Fibroblast of pulmonary artery (primary cell): Measurements from ENCODE around the gene HELZ2.
"Not testable (repeated sequence)": the region's sequence is repeated elsewhere in the genome, so short reads cannot be mapped to it uniquely, and the experiment has no call there.

ENCODE experiments used
- DNase-seq: peaks from one replicate; pipeline ENCODE4 v3.0.0-alpha.2; 2010; ENCODE audit warnings: low read depth
- H3K4me3 ChIP-seq: replicated peaks from 2 replicates; pipeline ENCODE4 v1.5.1; 2011; ENCODE audit warnings: low read depth, mild to moderate bottlenecking, control low read depth, low read length, moderate library complexity
- TF ChIP-seq, protein P1 (sequence below): IDR thresholded peaks from 2 replicates; pipeline ENCODE4 v1.5.1; 2011; ENCODE audit warnings: mild to moderate bottlenecking, control low read depth, low read length, inconsistent platforms; ENCODE audit errors: missing control alignments

Gene HELZ2

GRCh38 chr20:63560856-63561609, 13.0 kb downstream of the HELZ2 start:
- no peak overlapping the region for H3K4me3 ChIP-seq
- TF ChIP-seq, protein P1, sequence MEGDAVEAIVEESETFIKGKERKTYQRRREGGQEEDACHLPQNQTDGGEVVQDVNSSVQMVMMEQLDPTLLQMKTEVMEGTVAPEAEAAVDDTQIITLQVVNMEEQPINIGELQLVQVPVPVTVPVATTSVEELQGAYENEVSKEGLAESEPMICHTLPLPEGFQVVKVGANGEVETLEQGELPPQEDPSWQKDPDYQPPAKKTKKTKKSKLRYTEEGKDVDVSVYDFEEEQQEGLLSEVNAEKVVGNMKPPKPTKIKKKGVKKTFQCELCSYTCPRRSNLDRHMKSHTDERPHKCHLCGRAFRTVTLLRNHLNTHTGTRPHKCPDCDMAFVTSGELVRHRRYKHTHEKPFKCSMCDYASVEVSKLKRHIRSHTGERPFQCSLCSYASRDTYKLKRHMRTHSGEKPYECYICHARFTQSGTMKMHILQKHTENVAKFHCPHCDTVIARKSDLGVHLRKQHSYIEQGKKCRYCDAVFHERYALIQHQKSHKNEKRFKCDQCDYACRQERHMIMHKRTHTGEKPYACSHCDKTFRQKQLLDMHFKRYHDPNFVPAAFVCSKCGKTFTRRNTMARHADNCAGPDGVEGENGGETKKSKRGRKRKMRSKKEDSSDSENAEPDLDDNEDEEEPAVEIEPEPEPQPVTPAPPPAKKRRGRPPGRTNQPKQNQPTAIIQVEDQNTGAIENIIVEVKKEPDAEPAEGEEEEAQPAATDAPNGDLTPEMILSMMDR = no peak
- no peak for DNase-seq

DNA sequence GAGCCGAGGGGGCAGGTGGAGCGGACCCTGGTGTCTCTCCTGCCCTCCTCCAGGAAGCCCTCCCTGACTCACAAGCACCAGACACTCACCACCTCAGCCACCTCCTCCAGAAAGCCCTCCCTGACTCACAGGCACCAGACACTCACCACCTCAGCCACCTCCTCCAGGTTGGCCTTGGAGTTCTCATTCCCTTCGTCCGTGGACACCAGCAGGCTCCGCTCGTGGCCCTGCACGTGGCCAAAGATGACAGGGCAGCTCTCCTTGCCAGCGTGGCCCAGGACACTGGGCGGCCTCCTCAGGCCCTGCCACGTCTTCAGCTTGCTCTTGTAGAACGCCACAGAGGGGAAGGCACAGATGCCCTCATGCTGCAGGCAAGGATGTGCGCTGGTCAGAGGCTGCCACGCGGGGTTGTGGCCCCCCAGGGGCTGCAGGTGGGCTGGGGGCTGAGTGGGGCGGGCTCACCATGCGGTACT, 13.7 kb downstream of the HELZ2 start:
- no peak for DNase-seq
- H3K4me3 ChIP-seq = no peak overlapping the region
- TF ChIP-seq, protein P1 = no peak

DNA sequence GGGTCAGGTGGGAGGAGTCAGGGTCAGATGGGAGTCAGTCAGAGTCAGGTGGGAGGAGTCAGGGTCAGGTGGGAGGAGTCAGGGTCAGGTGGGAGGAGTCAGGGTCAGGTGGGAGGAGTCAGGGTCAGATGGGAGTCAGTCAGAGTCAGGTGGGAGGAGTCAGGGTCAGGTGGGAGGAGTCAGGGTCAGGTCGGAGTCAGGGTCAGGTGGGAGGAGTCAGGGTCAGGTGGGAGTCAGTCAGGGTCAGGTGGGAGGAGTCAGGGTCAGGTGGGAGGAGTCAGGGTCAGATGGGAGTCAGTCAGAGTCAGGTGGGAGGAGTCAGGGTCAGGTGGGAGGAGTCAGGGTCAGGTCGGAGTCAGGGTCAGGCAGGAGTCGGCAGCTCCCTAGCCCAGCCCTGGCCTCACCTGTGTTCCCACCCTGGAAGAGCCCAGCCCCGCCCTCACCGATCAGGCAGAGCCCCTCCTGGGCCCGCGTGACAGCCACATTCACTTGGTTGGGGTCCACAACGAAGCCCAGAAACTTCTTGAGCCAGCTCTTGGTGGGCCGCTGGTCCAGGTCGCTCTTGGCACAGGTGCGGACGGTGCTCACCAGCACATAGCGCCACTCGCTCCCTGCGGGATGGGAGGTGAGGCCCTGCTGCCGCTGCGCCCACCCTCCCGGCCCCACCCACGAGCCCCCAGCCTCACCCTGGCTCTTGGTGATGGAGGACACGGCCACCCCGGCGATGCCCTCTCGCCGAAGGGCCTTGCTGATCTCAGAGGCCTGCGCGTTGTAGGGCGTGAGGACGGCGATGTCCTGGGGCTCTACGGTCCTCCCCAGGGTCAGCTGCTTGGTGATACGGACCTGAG, 14.3 kb downstream of the HELZ2 start:
- not testable (repeated sequence) for DNase-seq, H3K4me3 ChIP-seq

DNA sequence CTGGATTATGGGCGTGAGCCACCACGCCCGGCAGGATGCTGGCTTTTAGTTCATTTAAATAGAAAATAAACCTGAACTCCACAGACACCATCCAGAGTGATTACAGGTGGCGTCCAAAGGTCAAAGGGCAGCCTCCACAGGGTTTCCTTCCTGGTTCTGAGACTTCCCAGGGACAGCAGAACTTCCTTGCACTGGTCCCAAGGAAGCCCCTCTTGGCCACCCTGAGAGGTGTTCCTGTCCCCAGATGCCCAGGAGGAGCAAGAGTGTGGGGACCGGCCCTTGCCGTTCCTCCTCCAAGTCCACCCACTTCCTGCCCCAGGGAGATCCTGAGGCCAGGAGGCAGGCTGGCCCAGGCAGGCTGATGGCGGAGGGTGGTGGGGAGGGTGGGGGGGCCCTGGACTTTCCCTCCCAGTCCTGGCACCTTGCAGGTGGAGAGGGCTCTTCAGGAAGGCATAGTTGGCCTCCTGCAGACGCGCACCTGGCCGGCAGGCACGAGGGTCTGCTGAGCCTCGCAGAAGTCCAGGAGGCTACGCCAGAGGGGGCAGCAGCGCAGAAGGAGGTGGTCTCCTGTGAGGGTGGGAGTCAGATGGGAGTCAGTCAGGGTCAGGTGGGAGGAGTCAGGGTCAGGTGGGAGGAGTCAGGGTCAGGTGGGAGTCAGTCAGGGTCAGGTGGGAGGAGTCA, 15.1 kb downstream of the HELZ2 start:
- H3K4me3 ChIP-seq = no peak overlapping the region
- TF ChIP-seq, protein P1 = no peak
- DNase-seq = no peak

DNA sequence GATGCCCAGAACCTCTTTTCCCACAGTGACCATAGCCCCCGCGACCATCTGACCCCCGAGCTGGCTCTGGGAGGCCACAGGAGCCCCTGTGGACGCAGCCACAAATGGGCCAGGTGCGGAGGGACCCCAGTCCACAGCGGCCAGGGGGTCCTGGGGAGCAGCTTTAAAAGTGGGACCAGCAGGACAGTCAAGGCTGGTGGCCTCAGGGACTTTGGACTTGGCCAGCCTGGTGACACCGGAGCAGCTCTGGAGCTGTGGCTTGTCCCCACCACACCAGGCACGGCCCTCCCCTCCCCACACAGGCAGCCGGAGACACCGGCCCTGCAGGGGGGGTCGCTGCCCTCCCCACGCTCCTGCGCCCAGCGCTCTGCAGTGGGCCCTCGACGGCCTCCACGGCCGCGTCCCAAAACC, 16.6 kb downstream of the HELZ2 start:
- TF ChIP-seq, protein P1 = no peak
- H3K4me3 ChIP-seq = no peak overlapping the region
- DNase-seq = no peak

GRCh38 chr20:63556873-63557478, 17.1 kb downstream of the HELZ2 start:
- H3K4me3 ChIP-seq = no peak overlapping the region
- TF ChIP-seq, protein P1 = no peak
- no peak for DNase-seq
